Measurements from ENCODE around the gene CATSPER2.
"Not testable (repeated sequence)": the region's sequence is repeated elsewhere in the genome, so short reads cannot be mapped to it uniquely, and the experiment has no call there.

Gene CATSPER2

GRCh38 chr15:43592841-43593240, 55.8 kb downstream of the CATSPER2 start:
- not testable (repeated sequence) for DNase-seq

GRCh38 chr15:43589778-43590466, 58.7 kb downstream of the CATSPER2 start, which contains the start of gene PPIP5K1:
Gene PPIP5K1 (minus strand): TSS chr15:43590208. CDS start chr15:43584504, 5,704 bp downstream.
- DNase-seq, result not testable (repeated sequence)

All from cortex of kidney (tissue), 1 donor.